Trophoblast cell (in vitro differentiated cells and primary cell): Measurements from ENCODE around the gene DYSF.

ENCODE experiments used
- DNase-seq, 2 donors: peaks; one replicate each; pipeline ENCODE4 v3.0.0-alpha.2; 2016
- H2AFZ ChIP-seq: 2 replicates; pipeline ENCODE4 v1.6.1; 2013; ENCODE audit warnings: low read length, moderate library complexity, mild to moderate bottlenecking; ENCODE audit not compliant: insufficient read depth, poor library complexity
- H2AK5ac ChIP-seq: 2 replicates; pipeline ENCODE4 v1.6.1; 2013; ENCODE audit warnings: mild to moderate bottlenecking, low read length
- H2BK120ac ChIP-seq: 2 replicates; pipeline ENCODE4 v1.6.1; 2013; ENCODE audit warnings: low read length, mild to moderate bottlenecking, moderate library complexity; ENCODE audit not compliant: insufficient read depth, poor library complexity
- H2BK12ac ChIP-seq: 2 replicates; pipeline ENCODE4 v1.6.1; 2013; ENCODE audit warnings: mild to moderate bottlenecking, low read length, moderate library complexity
- H2BK5ac ChIP-seq: 2 replicates; pipeline ENCODE4 v1.6.1; 2013; ENCODE audit warnings: low read length, low read depth, moderate library complexity, mild to moderate bottlenecking; ENCODE audit not compliant: poor library complexity
- H3K14ac ChIP-seq: 2 replicates; pipeline ENCODE4 v1.6.1; 2013; ENCODE audit warnings: mild to moderate bottlenecking, low read length
- H3K18ac ChIP-seq: 2 replicates; pipeline ENCODE4 v1.6.1; 2013; ENCODE audit warnings: mild to moderate bottlenecking, low read length
- H3K23ac ChIP-seq: 2 replicates; pipeline ENCODE4 v1.6.1; 2013; ENCODE audit warnings: low read length
- H3K27ac ChIP-seq: 2 replicates; pipeline ENCODE4 v1.5.1; 2013; ENCODE audit warnings: low read depth, mild to moderate bottlenecking, inconsistent platforms, low read length, moderate library complexity
- H3K27me3 ChIP-seq: 2 replicates; pipeline ENCODE4 v1.6.1; 2013; ENCODE audit warnings: inconsistent platforms, mild to moderate bottlenecking, low read length, moderate library complexity; ENCODE audit not compliant: insufficient read depth
- H3K36me3 ChIP-seq, 2 experiments: 1 replicate in 1 of 2; 2 replicates in 1 of 2; pipeline ENCODE4 v1.6.1; 2013; ENCODE audit warnings: low read length in 2 of 2, mild to moderate bottlenecking in 2 of 2, moderate library complexity in 1 of 2; ENCODE audit not compliant: insufficient read depth in 2 of 2, control insufficient read depth in 1 of 2
- H3K4ac ChIP-seq: 2 replicates; pipeline ENCODE4 v1.6.1; 2013; ENCODE audit warnings: low read depth, mild to moderate bottlenecking, low read length, moderate library complexity
- H3K4me1 ChIP-seq, 2 experiments: 1 replicate in 1 of 2; 2 replicates in 1 of 2; pipeline ENCODE4 v1.6.1; 2013; ENCODE audit warnings: low read length in 2 of 2, mild to moderate bottlenecking in 2 of 2, moderate library complexity in 1 of 2; ENCODE audit not compliant: insufficient read depth in 2 of 2, control insufficient read depth in 1 of 2
- H3K4me2 ChIP-seq: 2 replicates; pipeline ENCODE4 v1.6.1; 2013; ENCODE audit warnings: inconsistent platforms, mild to moderate bottlenecking, low read length, moderate library complexity
- H3K4me3 ChIP-seq: 2 replicates; pipeline ENCODE4 v1.5.1; 2013; ENCODE audit warnings: mild to moderate bottlenecking, low read depth, low read length, inconsistent platforms
- H3K79me1 ChIP-seq: one replicate; pipeline ENCODE4 v1.6.1; 2013; ENCODE audit warnings: low read length
- H3K79me2 ChIP-seq: 2 replicates; pipeline ENCODE4 v1.6.1; 2013; ENCODE audit warnings: low read length, mild to moderate bottlenecking; ENCODE audit not compliant: control insufficient read depth, insufficient read depth, poor library complexity
- H3K9ac ChIP-seq: 2 replicates; pipeline ENCODE4 v1.6.1; 2013; ENCODE audit warnings: mild to moderate bottlenecking, low read length
- H3K9me3 ChIP-seq: 2 replicates; pipeline ENCODE4 v1.6.1; 2013; ENCODE audit warnings: low read depth, mild to moderate bottlenecking, control low read depth, inconsistent platforms, low read length; ENCODE audit not compliant: insufficient read depth
- H4K12ac ChIP-seq: 2 replicates; pipeline ENCODE4 v1.6.1; 2013; ENCODE audit warnings: low read depth, mild to moderate bottlenecking, low read length, moderate library complexity
- H4K8ac ChIP-seq: 2 replicates; pipeline ENCODE4 v1.6.1; 2013; ENCODE audit warnings: low read depth, mild to moderate bottlenecking, low read length, moderate library complexity
- H4K91ac ChIP-seq: one replicate; pipeline ENCODE4 v1.6.1; 2013; ENCODE audit warnings: low read depth, mild to moderate bottlenecking, low read length, moderate library complexity
- WGBS: extraction: QIAGEN DNeasy Blood & Tissue Kit; methylation state at CpG from one replicate; pipeline ENCODE4 v1.1.7; 2013; ENCODE audit warnings: missing lambda C conversion rate; ENCODE audit not compliant: insufficient read length, insufficient coverage; ENCODE audit errors: extremely low coverage; 5-methylcytosine and 5-hydroxymethylcytosine counted together

DYSF gene

DNA sequence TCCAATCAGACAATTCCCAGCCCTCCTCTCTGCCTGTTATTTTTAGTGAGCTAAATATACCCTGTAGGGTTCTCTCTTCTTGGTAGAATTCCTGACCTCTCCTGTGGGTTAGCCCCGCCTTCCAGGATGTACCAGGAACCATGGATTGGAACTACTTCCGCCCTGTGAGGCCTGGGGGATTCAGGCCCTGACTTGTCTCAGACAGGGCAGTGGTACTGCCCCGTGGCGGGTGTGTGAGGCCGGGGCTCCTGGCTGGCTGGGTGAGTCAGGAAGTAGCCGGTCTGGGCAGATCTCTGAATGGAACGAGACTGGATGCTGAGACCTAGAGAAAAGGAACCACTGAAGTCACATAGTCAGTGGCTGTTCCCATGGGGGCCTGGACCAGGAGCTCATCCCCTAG, 50.5 kb downstream of the DYSF start:
- peaks cover 20% of the 10 kb centered on the region for H3K79me1 ChIP-seq
- H3K14ac ChIP-seq, result no peak overlapping the region
- H3K23ac ChIP-seq, result no peak overlapping the region
- no peak overlapping the region for H3K9ac ChIP-seq
- H3K79me2 ChIP-seq, result no peaks in the 10 kb centered on the region
- peak in 1 of 2 donors; percentile 61 for DNase-seq
- H3K27ac ChIP-seq, result no peak overlapping the region
- no CpG with 5 or more reads among the region's 7 CpGs for WGBS
- peaks cover 3% of the 10 kb centered on the region for H3K9me3 ChIP-seq
- H3K4me2 ChIP-seq, result no peak overlapping the region
- no peak overlapping the region for H3K18ac ChIP-seq
- no peak overlapping the region for H3K4me3 ChIP-seq
- H2BK5ac ChIP-seq, result no peak overlapping the region
- peaks cover 25 to 29% of the 10 kb centered on the region in 2 experiments for H3K4me1 ChIP-seq
- no peak overlapping the region for H2AK5ac ChIP-seq
- H3K36me3 ChIP-seq, result peaks cover 4 to 5% of the 10 kb centered on the region in 2 experiments
- peak overlapping the region; percentile 5 for H4K8ac ChIP-seq
- no peak overlapping the region for H4K12ac ChIP-seq
- no peak overlapping the region for H2BK120ac ChIP-seq
- H2AFZ ChIP-seq, result peak overlapping the region; percentile 8
- H3K4ac ChIP-seq, result no peak overlapping the region
- H2BK12ac ChIP-seq, result no peak overlapping the region
- H3K27me3 ChIP-seq, result no peaks in the 10 kb centered on the region
- no peak overlapping the region for H4K91ac ChIP-seq

DNA sequence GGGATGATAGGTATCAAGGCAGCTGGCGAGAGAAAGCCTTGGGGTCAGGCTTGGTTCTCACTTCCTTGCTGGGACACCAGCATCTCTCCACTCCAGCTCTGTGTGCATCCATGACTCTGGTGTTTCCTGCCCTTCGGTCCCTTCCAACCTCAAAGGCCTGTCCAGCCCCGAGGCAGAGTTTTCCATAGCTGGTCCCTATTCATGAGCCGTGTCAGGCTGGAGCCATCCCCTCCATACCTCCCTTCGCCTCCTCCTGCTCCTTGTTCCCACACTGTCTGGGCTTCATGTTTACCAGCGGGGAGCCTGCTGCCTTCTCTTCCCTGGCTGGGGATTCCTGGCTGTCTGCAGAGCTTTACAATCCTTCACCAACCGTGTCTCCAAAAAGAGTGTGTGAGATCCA, 51.2 kb downstream of the DYSF start:
- H3K14ac ChIP-seq, result no peak overlapping the region
- H3K4ac ChIP-seq, result no peak overlapping the region
- H3K9me3 ChIP-seq, result peaks cover 3% of the 10 kb centered on the region
- H2AFZ ChIP-seq, result no peak overlapping the region
- H3K23ac ChIP-seq, result no peak overlapping the region
- H4K8ac ChIP-seq, result no peak overlapping the region
- H3K9ac ChIP-seq, result no peak overlapping the region
- H3K4me3 ChIP-seq, result no peak overlapping the region
- H3K18ac ChIP-seq, result no peak overlapping the region
- H3K79me2 ChIP-seq, result no peaks in the 10 kb centered on the region
- no peak overlapping the region for H3K4me2 ChIP-seq
- H4K91ac ChIP-seq, result no peak overlapping the region
- H2AK5ac ChIP-seq, result no peak overlapping the region
- peaks cover 22 to 26% of the 10 kb centered on the region in 2 experiments for H3K4me1 ChIP-seq
- peaks cover 4 to 5% of the 10 kb centered on the region in 2 experiments for H3K36me3 ChIP-seq
- no peak overlapping the region for H2BK12ac ChIP-seq
- no peak overlapping the region for H2BK5ac ChIP-seq
- H3K27ac ChIP-seq, result no peak overlapping the region
- H3K27me3 ChIP-seq, result no peaks in the 10 kb centered on the region
- H3K79me1 ChIP-seq, result peaks cover 17% of the 10 kb centered on the region
- no CpG with 5 or more reads among the region's 7 CpGs for WGBS
- H4K12ac ChIP-seq, result no peak overlapping the region
- no peak for DNase-seq
- H2BK120ac ChIP-seq, result no peak overlapping the region

DNA sequence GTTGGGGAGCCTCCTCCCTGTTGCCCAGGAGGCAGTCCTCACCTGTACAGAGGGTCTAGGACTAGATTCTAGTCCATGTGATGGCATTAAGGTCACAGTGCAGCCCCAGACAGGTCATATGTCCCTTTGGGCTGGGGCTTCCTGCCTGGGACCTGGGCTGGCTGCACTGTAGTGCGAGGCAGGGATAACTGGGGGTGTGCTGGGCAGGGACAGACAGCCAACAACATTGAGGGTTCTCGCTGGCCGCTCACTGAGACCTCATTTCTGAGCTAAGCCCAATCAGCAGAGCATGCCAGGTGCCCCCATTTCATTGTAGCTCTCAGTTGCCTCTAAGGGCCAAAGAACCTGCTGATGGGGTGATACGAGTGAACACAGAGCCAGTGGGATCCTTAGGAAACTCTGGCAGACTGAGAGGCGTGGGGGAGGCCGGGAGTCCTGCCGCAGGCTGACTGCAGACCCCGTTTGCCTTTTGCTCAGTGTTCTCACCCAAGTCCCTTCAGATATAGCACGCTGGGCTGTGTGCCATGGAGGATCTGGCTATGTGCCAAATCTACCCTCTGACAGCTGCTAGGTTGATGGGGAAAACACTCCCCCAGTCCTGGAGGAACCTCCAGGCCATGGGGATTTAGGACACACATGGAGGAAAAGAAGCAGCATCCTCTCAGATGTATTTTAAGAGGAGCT, 51.9 kb downstream of the DYSF start:
- WGBS, result no CpG with 5 or more reads among the region's 9 CpGs
- DNase-seq, result no peak
- H3K4me3 ChIP-seq, result no peak overlapping the region
- no peak overlapping the region for H3K18ac ChIP-seq
- no peak overlapping the region for H3K4me2 ChIP-seq
- no peak overlapping the region for H2BK120ac ChIP-seq
- no peak overlapping the region for H3K9ac ChIP-seq
- H3K27me3 ChIP-seq, result no peaks in the 10 kb centered on the region
- no peak overlapping the region for H2BK12ac ChIP-seq
- peaks cover 4 to 5% of the 10 kb centered on the region in 2 experiments for H3K36me3 ChIP-seq
- no peaks in the 10 kb centered on the region for H3K79me2 ChIP-seq
- no peak overlapping the region for H3K27ac ChIP-seq
- H3K4ac ChIP-seq, result no peak overlapping the region
- peaks cover 3% of the 10 kb centered on the region for H3K9me3 ChIP-seq
- no peak overlapping the region for H4K91ac ChIP-seq
- peaks cover 12% of the 10 kb centered on the region for H3K79me1 ChIP-seq
- H3K14ac ChIP-seq, result no peak overlapping the region
- peaks cover 16 to 20% of the 10 kb centered on the region in 2 experiments for H3K4me1 ChIP-seq
- no peak overlapping the region for H2AK5ac ChIP-seq
- no peak overlapping the region for H4K12ac ChIP-seq
- no peak overlapping the region for H2AFZ ChIP-seq
- H2BK5ac ChIP-seq, result no peak overlapping the region
- H3K23ac ChIP-seq, result no peak overlapping the region
- no peak overlapping the region for H4K8ac ChIP-seq

DNA sequence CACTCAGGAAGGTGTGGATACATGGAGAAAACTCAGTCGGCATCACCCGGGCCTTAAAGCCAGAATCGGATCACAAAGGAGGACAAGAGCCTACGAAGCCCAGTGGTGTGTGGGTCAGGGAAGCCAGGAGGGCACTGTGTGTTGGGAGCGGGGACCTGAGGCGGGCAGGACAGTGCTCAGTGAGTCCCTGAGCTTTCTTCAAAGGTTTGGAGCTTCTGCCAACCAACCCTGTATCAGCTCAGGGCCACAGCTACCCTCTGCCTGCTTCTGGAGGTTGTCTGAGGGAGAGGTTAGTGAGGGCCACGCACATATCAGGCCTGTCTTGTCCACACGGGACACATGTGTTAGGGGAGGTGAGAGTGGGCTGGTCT, 52.4 kb downstream of the DYSF start:
- no peak overlapping the region for H4K12ac ChIP-seq
- no peak overlapping the region for H2AFZ ChIP-seq
- peaks cover 4 to 5% of the 10 kb centered on the region in 2 experiments for H3K36me3 ChIP-seq
- peaks cover 3% of the 10 kb centered on the region for H3K9me3 ChIP-seq
- H3K4me2 ChIP-seq, result no peak overlapping the region
- H3K79me2 ChIP-seq, result no peaks in the 10 kb centered on the region
- peaks cover 7% of the 10 kb centered on the region for H3K79me1 ChIP-seq
- H3K23ac ChIP-seq, result no peak overlapping the region
- H3K18ac ChIP-seq, result peak overlapping the region; percentile 31
- no peak overlapping the region for H3K27ac ChIP-seq
- H3K4me1 ChIP-seq, result peaks cover 11 to 14% of the 10 kb centered on the region in 2 experiments
- no peak overlapping the region for H3K9ac ChIP-seq
- H2AK5ac ChIP-seq, result no peak overlapping the region
- no peak overlapping the region for H3K4ac ChIP-seq
- no peak overlapping the region for H3K4me3 ChIP-seq
- no peak overlapping the region for H4K8ac ChIP-seq
- peak overlapping the region; percentile 54 for H3K14ac ChIP-seq
- H2BK120ac ChIP-seq, result no peak overlapping the region
- H3K27me3 ChIP-seq, result no peaks in the 10 kb centered on the region
- DNase-seq, result no peak
- H2BK12ac ChIP-seq, result no peak overlapping the region
- peak overlapping the region; percentile 42 for H2BK5ac ChIP-seq
- no CpG with 5 or more reads among the region's 8 CpGs for WGBS
- H4K91ac ChIP-seq, result no peak overlapping the region
